WTC11 (cell line): ENCODE measurements around the gene PEAK3. TPM values are rescaled to one million over a fixed set of nuclear protein-coding genes. Genes with fewer than 3 reads are reported as not detected.

Source experiments
- ATAC-seq: fragments of 200-7000 bp; cut with Tn5 transposase; 2 replicates; pipeline ENCODE4 v1.10.0; 2021; ENCODE audit warnings: mild to moderate bottlenecking, moderate library complexity
- CTCF ChIA-PET: fragments of 300-600 bp; sonication (Branson Sonifier 250); formaldehyde crosslinking; loops from one replicate; lab custom pipeline; 2021; ENCODE audit warnings: antibody characterized with exemption; lab: Charles Lee
- POLR2A ChIA-PET: fragments of 350-600 bp; sonication (Branson Sonifier 250); formaldehyde crosslinking; loops from one replicate; lab custom pipeline; 2021; ENCODE audit warnings: antibody characterized with exemption; lab: Charles Lee
- DNase-seq: peaks from one replicate; pipeline ENCODE4 v3.0.0; 2021; ENCODE audit warnings: low spot score
- H3K27ac Mint-ChIP-seq: 2 replicates; pipeline ENCODE4 v1.8.0; 2021; ENCODE audit warnings: mixed read lengths
- H3K27me3 Mint-ChIP-seq: 2 replicates; pipeline ENCODE4 v1.8.0; 2021; ENCODE audit warnings: low read depth, mild to moderate bottlenecking, moderate library complexity, mixed read lengths
- H3K36me3 Mint-ChIP-seq: 2 replicates; pipeline ENCODE4 v1.8.0; 2021; ENCODE audit warnings: mixed read lengths
- H3K4me1 Mint-ChIP-seq: 2 replicates; pipeline ENCODE4 v1.8.0; 2022; ENCODE audit warnings: mixed read lengths
- H3K4me3 Mint-ChIP-seq: 2 replicates; pipeline ENCODE4 v1.8.0; 2021; ENCODE audit warnings: mild to moderate bottlenecking, moderate library complexity, mixed read lengths
- H3K9me3 Mint-ChIP-seq: 2 replicates; pipeline ENCODE4 v1.8.0; 2021; ENCODE audit warnings: mixed read lengths
- NFATC4 ChIP-seq: fragments of 250-450 bp; sonication (Bioruptor Pico); IDR thresholded peaks from 2 replicates; pipeline ENCODE4 v1.9.0; 2021; ENCODE audit warnings: mild to moderate bottlenecking
- NR2C2 ChIP-seq: sonication (generic); formaldehyde crosslinking; IDR thresholded peaks from 2 replicates; pipeline ENCODE4 v1.8.0; 2022; ENCODE audit warnings: mild to moderate bottlenecking, missing genetic modification reagents
- RORB ChIP-seq: fragments of 250-450 bp; sonication (Bioruptor Pico); IDR thresholded peaks from 2 replicates; pipeline ENCODE4 v1.9.0; 2021; ENCODE audit warnings: mild to moderate bottlenecking
- SOX15 ChIP-seq: fragments of 250-450 bp; sonication (Bioruptor Pico); IDR thresholded peaks from 2 replicates; pipeline ENCODE4 v1.9.0; 2021; ENCODE audit warnings: mild to moderate bottlenecking
- USF2 ChIP-seq: sonication (generic); formaldehyde crosslinking; IDR thresholded peaks from 2 replicates; pipeline ENCODE4 v1.8.1; 2023; ENCODE audit warnings: mild to moderate bottlenecking, missing genetic modification reagents, moderate library complexity
- ZNF121 ChIP-seq: sonication (generic); formaldehyde crosslinking; IDR thresholded peaks from 2 replicates; pipeline ENCODE4 v1.8.0; 2023; ENCODE audit warnings: missing genetic modification reagents
- total RNA-seq: library from RNA; stranded (reverse); gene quantifications from 3 replicates; pipeline ENCODE4 v1.2.3, GENCODE V29; 2021
- TF ChIP-seq, protein P1 (sequence below): sonication (generic); formaldehyde crosslinking; IDR thresholded peaks from 2 replicates; pipeline ENCODE4 v1.8.1; 2022; ENCODE audit warnings: mild to moderate bottlenecking, moderate library complexity, missing genetic modification reagents
- TF ChIP-seq, protein P2 (sequence below): sonication (generic); formaldehyde crosslinking; IDR thresholded peaks from 2 replicates; pipeline ENCODE4 v1.8.1; 2023; ENCODE audit warnings: mild to moderate bottlenecking, moderate library complexity, missing genetic modification reagents
- TF ChIP-seq, protein P3 (sequence below): sonication (generic); formaldehyde crosslinking; IDR thresholded peaks from 2 replicates; pipeline ENCODE4 v1.8.0; 2022; ENCODE audit warnings: missing genetic modification reagents
- TF ChIP-seq, protein P4 (sequence below): sonication (generic); formaldehyde crosslinking; IDR thresholded peaks from 2 replicates; pipeline ENCODE4 v1.8.0; 2023; ENCODE audit warnings: missing genetic modification reagents, mild to moderate bottlenecking, borderline replicate concordance

Gene PEAK3
- total RNA-seq, 1 experiment from 2014 or later, result not detected

- peaks cover 5% of the 10 kb centered on the region for H3K36me3 Mint-ChIP-seq
- ATAC-seq (peak; percentile 14; the same call in 1 of the 2 replicates), DNase-seq (peak; percentile 68)
- H3K9me3 Mint-ChIP-seq, result peaks cover 9% of the 10 kb centered on the region
- ChIA-PET POLR2A (interaction anchor here (1.1 kb wide), 1 partner anchor 83 kb away, joined by 3 read pairs; no protein-coding TSS in a partner anchor), CTCF (interaction anchor here (1.2 to 1.7 kb wide), 2 partner anchors 21 to 59 kb away, joined by 3 to 6 read pairs; no protein-coding TSS in a partner anchor)
- peaks cover 4% of the 10 kb centered on the region; the same call in 1 of the 2 replicates for H3K4me1 Mint-ChIP-seq
- H3K27me3 Mint-ChIP-seq, result peaks cover 24% of the 10 kb centered on the region
- H3K27ac Mint-ChIP-seq, result no peak overlapping the region
- TF ChIP-seq NR2C2 (no peak), NFATC4 (CRISPR knock-in tag) (no peak), ZNF121 (CRISPR knock-in tag) (peak; percentile 63)
- TF ChIP-seq, protein P1, sequence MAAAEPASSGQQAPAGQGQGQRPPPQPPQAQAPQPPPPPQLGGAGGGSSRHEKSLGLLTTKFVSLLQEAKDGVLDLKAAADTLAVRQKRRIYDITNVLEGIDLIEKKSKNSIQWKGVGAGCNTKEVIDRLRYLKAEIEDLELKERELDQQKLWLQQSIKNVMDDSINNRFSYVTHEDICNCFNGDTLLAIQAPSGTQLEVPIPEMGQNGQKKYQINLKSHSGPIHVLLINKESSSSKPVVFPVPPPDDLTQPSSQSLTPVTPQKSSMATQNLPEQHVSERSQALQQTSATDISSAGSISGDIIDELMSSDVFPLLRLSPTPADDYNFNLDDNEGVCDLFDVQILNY (CRISPR knock-in tag), result no peak
- TF ChIP-seq, all 79 proteins: peak for 1
- no peak overlapping the region for H3K4me3 Mint-ChIP-seq
Measured at GRCh38 chr19:2312820-2313501, 31.0 kb upstream of the PEAK3 start.

DNA sequence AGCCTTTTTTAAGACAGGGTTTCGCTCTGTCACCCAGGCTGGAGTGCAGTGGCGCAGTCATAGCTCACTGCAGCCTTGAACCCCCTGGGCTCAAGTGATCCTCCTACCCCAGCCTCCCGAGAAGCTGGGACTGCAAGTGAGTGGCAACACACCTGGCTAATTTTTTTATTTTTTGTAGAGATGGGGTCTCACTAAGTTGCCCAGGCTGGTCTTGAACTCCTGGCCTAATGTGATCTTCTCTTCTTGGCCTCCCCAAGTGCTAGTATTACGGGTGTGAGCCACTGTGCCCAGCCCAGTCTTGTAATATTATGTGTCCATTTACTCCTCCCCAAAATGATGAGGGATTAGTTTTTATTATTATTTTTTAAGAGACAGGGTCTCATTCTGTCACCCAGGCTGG is 29.1 kb upstream of the PEAK3 start:
- H3K27ac Mint-ChIP-seq, result no peak overlapping the region
- ATAC-seq (no peak), DNase-seq (no peak)
- peaks cover 9% of the 10 kb centered on the region for H3K9me3 Mint-ChIP-seq
- TF ChIP-seq, protein P2, sequence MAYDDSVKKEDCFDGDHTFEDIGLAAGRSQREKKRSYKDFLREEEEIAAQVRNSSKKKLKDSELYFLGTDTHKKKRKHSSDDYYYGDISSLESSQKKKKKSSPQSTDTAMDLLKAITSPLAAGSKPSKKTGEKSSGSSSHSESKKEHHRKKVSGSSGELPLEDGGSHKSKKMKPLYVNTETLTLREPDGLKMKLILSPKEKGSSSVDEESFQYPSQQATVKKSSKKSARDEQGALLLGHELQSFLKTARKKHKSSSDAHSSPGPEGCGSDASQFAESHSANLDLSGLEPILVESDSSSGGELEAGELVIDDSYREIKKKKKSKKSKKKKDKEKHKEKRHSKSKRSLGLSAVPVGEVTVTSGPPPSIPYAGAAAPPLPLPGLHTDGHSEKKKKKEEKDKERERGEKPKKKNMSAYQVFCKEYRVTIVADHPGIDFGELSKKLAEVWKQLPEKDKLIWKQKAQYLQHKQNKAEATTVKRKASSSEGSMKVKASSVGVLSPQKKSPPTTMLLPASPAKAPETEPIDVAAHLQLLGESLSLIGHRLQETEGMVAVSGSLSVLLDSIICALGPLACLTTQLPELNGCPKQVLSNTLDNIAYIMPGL (CRISPR knock-in tag), result no peak
- TF ChIP-seq SOX15 (CRISPR knock-in tag), result no peak
- POLR2A ChIA-PET, result no interaction called here
- H3K36me3 Mint-ChIP-seq, result peaks cover 5% of the 10 kb centered on the region
- peaks cover 4% of the 10 kb centered on the region; the same call in 1 of the 2 replicates for H3K4me1 Mint-ChIP-seq
- CTCF ChIA-PET, result interaction anchor here (1.1 to 1.2 kb wide), 2 partner anchors 37 to 414 kb away, joined by 3 to 6 read pairs; no protein-coding TSS in a partner anchor
- H3K27me3 Mint-ChIP-seq, result peaks cover 24% of the 10 kb centered on the region
- H3K4me3 Mint-ChIP-seq, result no peak overlapping the region

DNA sequence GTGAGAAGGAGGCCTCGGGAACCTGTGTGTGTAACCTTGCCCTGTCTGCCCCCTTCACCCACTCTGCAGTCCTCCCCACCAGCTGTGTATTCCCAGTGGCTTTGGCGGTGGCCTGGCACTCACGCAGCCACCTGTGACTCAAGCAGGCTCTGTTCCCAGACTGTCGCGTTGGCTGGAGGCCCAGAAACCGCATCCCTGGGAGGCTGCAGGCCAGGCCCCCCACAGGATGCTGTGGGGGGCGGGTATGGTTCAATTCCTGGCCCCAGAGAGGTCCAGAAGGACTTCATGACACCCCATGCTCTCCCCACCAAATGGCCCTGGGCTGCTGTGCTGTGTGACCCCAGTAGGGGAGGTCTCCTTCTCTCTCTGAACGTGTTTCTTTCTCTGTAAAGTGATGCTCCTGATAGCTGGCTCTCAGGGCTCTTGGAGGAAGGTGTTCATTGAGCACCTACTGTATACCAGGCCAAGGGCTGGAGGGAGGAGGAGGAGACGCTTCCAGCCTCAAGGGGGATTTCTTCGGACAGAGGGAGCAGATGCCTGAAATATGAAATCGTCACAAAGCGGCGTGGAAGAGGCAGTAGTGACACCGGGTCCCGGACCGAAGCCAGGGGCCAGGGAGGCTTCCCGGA is 27.9 kb upstream of the PEAK3 start:
- peaks cover 2% of the 10 kb centered on the region for H3K9me3 Mint-ChIP-seq
- no peak for DNase-seq
- no peak overlapping the region for H3K27ac Mint-ChIP-seq
- peaks cover 4% of the 10 kb centered on the region; the same call in 1 of the 2 replicates for H3K4me1 Mint-ChIP-seq
- ChIA-PET CTCF (interaction anchor here (0.6 to 1.7 kb wide), 4 partner anchors 13 to 295 kb away, joined by 3 to 8 read pairs (median 4); partner anchors contain the start of gene BTBD2), POLR2A (interaction anchor here (0.7 kb wide), 1 partner anchor 40 kb away, joined by 11 read pairs; no protein-coding TSS in a partner anchor)
- peaks cover 18% of the 10 kb centered on the region for H3K27me3 Mint-ChIP-seq
- ATAC-seq, result no peak
- H3K4me3 Mint-ChIP-seq, result no peak overlapping the region
- no peak for TF ChIP-seq USF2 (CRISPR knock-in tag)
- TF ChIP-seq, protein P3, sequence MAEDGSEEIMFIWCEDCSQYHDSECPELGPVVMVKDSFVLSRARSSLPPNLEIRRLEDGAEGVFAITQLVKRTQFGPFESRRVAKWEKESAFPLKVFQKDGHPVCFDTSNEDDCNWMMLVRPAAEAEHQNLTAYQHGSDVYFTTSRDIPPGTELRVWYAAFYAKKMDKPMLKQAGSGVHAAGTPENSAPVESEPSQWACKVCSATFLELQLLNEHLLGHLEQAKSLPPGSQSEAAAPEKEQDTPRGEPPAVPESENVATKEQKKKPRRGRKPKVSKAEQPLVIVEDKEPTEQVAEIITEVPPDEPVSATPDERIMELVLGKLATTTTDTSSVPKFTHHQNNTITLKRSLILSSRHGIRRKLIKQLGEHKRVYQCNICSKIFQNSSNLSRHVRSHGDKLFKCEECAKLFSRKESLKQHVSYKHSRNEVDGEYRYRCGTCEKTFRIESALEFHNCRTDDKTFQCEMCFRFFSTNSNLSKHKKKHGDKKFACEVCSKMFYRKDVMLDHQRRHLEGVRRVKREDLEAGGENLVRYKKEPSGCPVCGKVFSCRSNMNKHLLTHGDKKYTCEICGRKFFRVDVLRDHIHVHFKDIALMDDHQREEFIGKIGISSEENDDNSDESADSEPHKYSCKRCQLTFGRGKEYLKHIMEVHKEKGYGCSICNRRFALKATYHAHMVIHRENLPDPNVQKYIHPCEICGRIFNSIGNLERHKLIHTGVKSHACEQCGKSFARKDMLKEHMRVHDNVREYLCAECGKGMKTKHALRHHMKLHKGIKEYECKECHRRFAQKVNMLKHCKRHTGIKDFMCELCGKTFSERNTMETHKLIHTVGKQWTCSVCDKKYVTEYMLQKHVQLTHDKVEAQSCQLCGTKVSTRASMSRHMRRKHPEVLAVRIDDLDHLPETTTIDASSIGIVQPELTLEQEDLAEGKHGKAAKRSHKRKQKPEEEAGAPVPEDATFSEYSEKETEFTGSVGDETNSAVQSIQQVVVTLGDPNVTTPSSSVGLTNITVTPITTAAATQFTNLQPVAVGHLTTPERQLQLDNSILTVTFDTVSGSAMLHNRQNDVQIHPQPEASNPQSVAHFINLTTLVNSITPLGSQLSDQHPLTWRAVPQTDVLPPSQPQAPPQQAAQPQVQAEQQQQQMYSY, result no peak
- TF ChIP-seq, protein P4, sequence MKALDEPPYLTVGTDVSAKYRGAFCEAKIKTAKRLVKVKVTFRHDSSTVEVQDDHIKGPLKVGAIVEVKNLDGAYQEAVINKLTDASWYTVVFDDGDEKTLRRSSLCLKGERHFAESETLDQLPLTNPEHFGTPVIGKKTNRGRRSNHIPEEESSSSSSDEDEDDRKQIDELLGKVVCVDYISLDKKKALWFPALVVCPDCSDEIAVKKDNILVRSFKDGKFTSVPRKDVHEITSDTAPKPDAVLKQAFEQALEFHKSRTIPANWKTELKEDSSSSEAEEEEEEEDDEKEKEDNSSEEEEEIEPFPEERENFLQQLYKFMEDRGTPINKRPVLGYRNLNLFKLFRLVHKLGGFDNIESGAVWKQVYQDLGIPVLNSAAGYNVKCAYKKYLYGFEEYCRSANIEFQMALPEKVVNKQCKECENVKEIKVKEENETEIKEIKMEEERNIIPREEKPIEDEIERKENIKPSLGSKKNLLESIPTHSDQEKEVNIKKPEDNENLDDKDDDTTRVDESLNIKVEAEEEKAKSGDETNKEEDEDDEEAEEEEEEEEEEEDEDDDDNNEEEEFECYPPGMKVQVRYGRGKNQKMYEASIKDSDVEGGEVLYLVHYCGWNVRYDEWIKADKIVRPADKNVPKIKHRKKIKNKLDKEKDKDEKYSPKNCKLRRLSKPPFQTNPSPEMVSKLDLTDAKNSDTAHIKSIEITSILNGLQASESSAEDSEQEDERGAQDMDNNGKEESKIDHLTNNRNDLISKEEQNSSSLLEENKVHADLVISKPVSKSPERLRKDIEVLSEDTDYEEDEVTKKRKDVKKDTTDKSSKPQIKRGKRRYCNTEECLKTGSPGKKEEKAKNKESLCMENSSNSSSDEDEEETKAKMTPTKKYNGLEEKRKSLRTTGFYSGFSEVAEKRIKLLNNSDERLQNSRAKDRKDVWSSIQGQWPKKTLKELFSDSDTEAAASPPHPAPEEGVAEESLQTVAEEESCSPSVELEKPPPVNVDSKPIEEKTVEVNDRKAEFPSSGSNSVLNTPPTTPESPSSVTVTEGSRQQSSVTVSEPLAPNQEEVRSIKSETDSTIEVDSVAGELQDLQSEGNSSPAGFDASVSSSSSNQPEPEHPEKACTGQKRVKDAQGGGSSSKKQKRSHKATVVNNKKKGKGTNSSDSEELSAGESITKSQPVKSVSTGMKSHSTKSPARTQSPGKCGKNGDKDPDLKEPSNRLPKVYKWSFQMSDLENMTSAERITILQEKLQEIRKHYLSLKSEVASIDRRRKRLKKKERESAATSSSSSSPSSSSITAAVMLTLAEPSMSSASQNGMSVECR (CRISPR knock-in tag), result no peak
- TF ChIP-seq, protein P2 (CRISPR knock-in tag), result no peak
- no peak for TF ChIP-seq RORB
- peaks cover under 1% of the 10 kb centered on the region; the same call in 1 of the 2 replicates for H3K36me3 Mint-ChIP-seq
